ENCODE measurements around the gene PPL. TPM values are rescaled to one million over a fixed set of nuclear protein-coding genes. Genes with fewer than 3 reads are reported as not detected.

The PPL gene
- total and polyA plus RNA-seq, 4 experiments from 2014 or later: 0.39 TPM; not detected in 3

GRCh38 chr16:4923853-4924252 is 13.1 kb downstream of the PPL start:
- Histone ChIP-seq H3K9me3 (ENCODE audit: control insufficient read depth in 1 of 2, low read length in 2 of 2) (no peaks in the 10 kb centered on the region), H3K4me3 (ENCODE audit: low read length in 2 of 2) (no peak overlapping the region), H3K27me3 (ENCODE audit: insufficient read depth, low read length) (no peaks in the 10 kb centered on the region), H3K27ac (ENCODE audit: low read depth, low read length) (no peak overlapping the region), H3K36me3 (ENCODE audit: insufficient read depth, low read length) (no peaks in the 10 kb centered on the region), H3K4me1 (ENCODE audit: insufficient read depth, low read length) (no peaks in the 10 kb centered on the region)
- CTCF ChIA-PET (ENCODE audit: partially characterized antibody): no interaction called here
- H3K4me1 Mint-ChIP-seq: no peaks in the 10 kb centered on the region
- H3K27me3 Mint-ChIP-seq: peaks cover 2 to 4% of the 10 kb centered on the region in 2 donors
- H3K4me3 Mint-ChIP-seq: no peak overlapping the region
- H3K36me3 Mint-ChIP-seq: peaks cover 4 to 7% of the 10 kb centered on the region in 2 donors
- H3K27ac Mint-ChIP-seq: no peak overlapping the region
- no peak for DNase-seq
- peaks cover 5 to 22% (median 13%) of the 10 kb centered on the region in 8 donors for H3K9me3 Mint-ChIP-seq
- intact Hi-C loops (cut with micrococcal nuclease): no loop called here
- POLR2A ChIA-PET (ENCODE audit: partially characterized antibody): no interaction called here

DNA sequence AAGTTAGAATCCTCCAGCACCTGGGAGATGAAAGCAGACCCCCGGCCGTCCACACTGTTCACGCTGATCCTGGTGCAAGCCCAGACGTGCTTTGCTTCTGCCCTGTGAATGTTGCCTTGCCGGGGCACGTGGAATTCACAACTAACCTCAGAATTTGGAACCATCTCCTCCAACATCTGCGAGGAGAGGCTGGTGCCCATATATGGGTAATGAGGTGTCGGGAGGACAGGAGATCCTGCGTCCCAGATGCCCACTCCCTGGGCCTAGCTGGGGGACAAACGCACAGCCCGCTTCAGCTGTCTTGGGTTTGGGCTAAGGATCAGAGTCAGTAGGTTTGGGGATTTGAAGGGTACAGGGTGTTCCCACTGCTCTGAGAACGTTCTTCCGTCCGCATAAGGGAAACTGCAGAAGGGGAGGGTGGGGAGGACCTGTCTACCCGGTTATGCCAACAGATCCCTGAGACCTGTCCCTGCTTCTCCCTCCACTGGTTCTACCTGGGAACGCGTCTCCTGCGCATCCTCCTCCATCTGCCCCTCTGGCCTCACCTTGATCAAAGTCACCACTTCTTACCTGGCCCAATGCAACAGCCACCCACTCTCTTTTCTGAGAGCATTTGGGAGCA is 14.1 kb downstream of the PPL start:
- H3K4me3 Mint-ChIP-seq: no peak overlapping the region

GRCh38 chr16:4920826-4921225 is 16.1 kb downstream of the PPL start:
- ChIA-PET POLR2A (ENCODE audit: partially characterized antibody) (no interaction called here), CTCF (ENCODE audit: partially characterized antibody) (no interaction called here)
- no peaks in the 10 kb centered on the region for H3K36me3 ChIP-seq (ENCODE audit: insufficient read depth, low read length)
- H3K27me3 ChIP-seq (ENCODE audit: insufficient read depth, low read length): no peaks in the 10 kb centered on the region
- no peak for DNase-seq
- H3K4me3 Mint-ChIP-seq: no peak overlapping the region
- H3K27me3 Mint-ChIP-seq: peaks cover 4 to 6% of the 10 kb centered on the region in 2 donors
- no peaks in the 10 kb centered on the region for H3K36me3 Mint-ChIP-seq
- H3K9me3 ChIP-seq (ENCODE audit: control insufficient read depth in 1 of 2, low read length in 2 of 2): no peaks in the 10 kb centered on the region
- peaks cover 0 to 3% (median under 1%) of the 10 kb centered on the region in 8 donors for H3K9me3 Mint-ChIP-seq
- no peak overlapping the region for H3K27ac Mint-ChIP-seq
- H3K4me3 ChIP-seq (ENCODE audit: low read length in 2 of 2): no peak overlapping the region
- no peaks in the 10 kb centered on the region for H3K4me1 Mint-ChIP-seq
- H3K4me1 ChIP-seq (ENCODE audit: insufficient read depth, low read length): no peaks in the 10 kb centered on the region
- no peak overlapping the region for H3K27ac ChIP-seq (ENCODE audit: low read depth, low read length)
- intact Hi-C loops (cut with micrococcal nuclease): no loop called here

More for the DNA sequence above, 14.1 kb downstream of the PPL start:
- no peaks in the 10 kb centered on the region for H3K4me1 Mint-ChIP-seq
- Histone ChIP-seq H3K4me1 (ENCODE audit: insufficient read depth, low read length) (no peaks in the 10 kb centered on the region), H3K4me3 (ENCODE audit: low read length in 2 of 2) (no peak overlapping the region), H3K27ac (ENCODE audit: low read depth, low read length) (no peak overlapping the region), H3K36me3 (ENCODE audit: insufficient read depth, low read length) (no peaks in the 10 kb centered on the region), H3K9me3 (ENCODE audit: control insufficient read depth in 1 of 2, low read length in 2 of 2) (no peaks in the 10 kb centered on the region), H3K27me3 (ENCODE audit: insufficient read depth, low read length) (no peaks in the 10 kb centered on the region)
- ChIA-PET POLR2A (ENCODE audit: partially characterized antibody) (no interaction called here), CTCF (ENCODE audit: partially characterized antibody) (no interaction called here)
- intact Hi-C loops (cut with micrococcal nuclease): no loop called here
- H3K27ac Mint-ChIP-seq: no peak overlapping the region
- DNase-seq: no peak
- peaks cover 2 to 4% of the 10 kb centered on the region in 2 donors for H3K27me3 Mint-ChIP-seq
- peaks cover 4 to 7% of the 10 kb centered on the region in 2 donors for H3K36me3 Mint-ChIP-seq
- H3K9me3 Mint-ChIP-seq: peaks cover 5 to 22% (median 13%) of the 10 kb centered on the region in 8 donors

GRCh38 chr16:4918781-4919251 is 18.1 kb downstream of the PPL start:
- H3K4me1 ChIP-seq (ENCODE audit: insufficient read depth, low read length): no peaks in the 10 kb centered on the region
- intact Hi-C loops (cut with micrococcal nuclease): no loop called here
- no peaks in the 10 kb centered on the region for H3K4me1 Mint-ChIP-seq
- no peaks in the 10 kb centered on the region for H3K36me3 ChIP-seq (ENCODE audit: insufficient read depth, low read length)
- no peak overlapping the region for H3K27ac ChIP-seq (ENCODE audit: low read depth, low read length)
- H3K4me3 ChIP-seq (ENCODE audit: low read length in 2 of 2): no peak overlapping the region
- H3K9me3 ChIP-seq (ENCODE audit: control insufficient read depth in 1 of 2, low read length in 2 of 2): no peaks in the 10 kb centered on the region
- H3K27ac Mint-ChIP-seq: no peak overlapping the region
- H3K4me3 Mint-ChIP-seq: no peak overlapping the region
- peaks cover 4 to 9% of the 10 kb centered on the region in 2 donors for H3K27me3 Mint-ChIP-seq
- H3K36me3 Mint-ChIP-seq: no peaks in the 10 kb centered on the region
- POLR2A ChIA-PET (ENCODE audit: partially characterized antibody): no interaction called here
- CTCF ChIA-PET (ENCODE audit: partially characterized antibody): no interaction called here
- no peaks in the 10 kb centered on the region for H3K27me3 ChIP-seq (ENCODE audit: insufficient read depth, low read length)
- DNase-seq: no peak
- no peaks in the 10 kb centered on the region for H3K9me3 Mint-ChIP-seq

DNA sequence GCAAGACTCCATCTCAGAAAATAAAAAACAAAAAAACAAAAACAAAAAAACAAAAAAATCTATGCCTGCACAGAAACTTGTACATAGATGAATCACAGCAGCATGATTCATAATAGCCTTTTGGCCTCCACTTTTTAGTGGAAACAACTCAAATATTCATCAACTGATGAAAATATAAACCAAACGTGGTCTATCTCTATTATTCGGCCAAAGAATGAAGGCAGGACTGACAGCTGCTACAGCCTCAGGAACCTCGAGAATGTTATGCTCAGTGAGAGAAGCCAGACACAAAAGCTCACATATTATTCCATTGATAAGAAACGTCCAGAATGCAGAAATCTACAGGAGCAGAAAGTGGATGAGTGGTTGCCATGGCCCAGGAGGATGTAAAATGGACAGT is 19.8 kb downstream of the PPL start:
- H3K9me3 Mint-ChIP-seq: no peaks in the 10 kb centered on the region
- Histone ChIP-seq H3K27ac (ENCODE audit: low read depth, low read length) (no peak overlapping the region), H3K4me3 (ENCODE audit: low read length in 2 of 2) (no peak overlapping the region), H3K36me3 (ENCODE audit: insufficient read depth, low read length) (no peaks in the 10 kb centered on the region), H3K9me3 (ENCODE audit: control insufficient read depth in 1 of 2, low read length in 2 of 2) (no peaks in the 10 kb centered on the region), H3K4me1 (ENCODE audit: insufficient read depth, low read length) (no peaks in the 10 kb centered on the region), H3K27me3 (ENCODE audit: insufficient read depth, low read length) (no peaks in the 10 kb centered on the region)
- no peak overlapping the region for H3K4me3 Mint-ChIP-seq
- ChIA-PET CTCF (ENCODE audit: partially characterized antibody) (no interaction called here), POLR2A (ENCODE audit: partially characterized antibody) (no interaction called here)
- no peaks in the 10 kb centered on the region for H3K36me3 Mint-ChIP-seq
- intact Hi-C loops (cut with micrococcal nuclease): no loop called here
- H3K27ac Mint-ChIP-seq: no peak overlapping the region
- H3K4me1 Mint-ChIP-seq: no peaks in the 10 kb centered on the region
- no peak for DNase-seq
- peaks cover 2 to 7% of the 10 kb centered on the region in 2 donors for H3K27me3 Mint-ChIP-seq

- intact Hi-C loops (cut with micrococcal nuclease): no loop called here
- no peak overlapping the region for H3K4me3 ChIP-seq (ENCODE audit: low read length in 2 of 2)
- no peak overlapping the region for H3K4me3 Mint-ChIP-seq
- no peaks in the 10 kb centered on the region for H3K4me1 ChIP-seq (ENCODE audit: insufficient read depth, low read length)
- H3K9me3 ChIP-seq (ENCODE audit: control insufficient read depth in 1 of 2, low read length in 2 of 2): no peaks in the 10 kb centered on the region
- DNase-seq: no peak
- H3K9me3 Mint-ChIP-seq: no peaks in the 10 kb centered on the region
- H3K27me3 Mint-ChIP-seq: peaks cover 2 to 7% of the 10 kb centered on the region in 2 donors
- CTCF ChIA-PET (ENCODE audit: partially characterized antibody): no interaction called here
- no peak overlapping the region for H3K27ac Mint-ChIP-seq
- no peaks in the 10 kb centered on the region for H3K36me3 Mint-ChIP-seq
- H3K27me3 ChIP-seq (ENCODE audit: insufficient read depth, low read length): no peaks in the 10 kb centered on the region
- no peak overlapping the region for H3K27ac ChIP-seq (ENCODE audit: low read depth, low read length)
- H3K36me3 ChIP-seq (ENCODE audit: insufficient read depth, low read length): no peaks in the 10 kb centered on the region
- H3K4me1 Mint-ChIP-seq: no peaks in the 10 kb centered on the region
- POLR2A ChIA-PET (ENCODE audit: partially characterized antibody): no interaction called here
These were observed 21.7 kb downstream of the PPL start for GRCh38 chr16:4915226-4915761.

GRCh38 chr16:4914528-4915225 is 22.3 kb downstream of the PPL start:
- intact Hi-C loops (cut with micrococcal nuclease): no loop called here
- Histone ChIP-seq H3K9me3 (ENCODE audit: control insufficient read depth in 1 of 2, low read length in 2 of 2) (no peaks in the 10 kb centered on the region), H3K27me3 (ENCODE audit: insufficient read depth, low read length) (no peaks in the 10 kb centered on the region), H3K4me1 (ENCODE audit: insufficient read depth, low read length) (no peaks in the 10 kb centered on the region), H3K36me3 (ENCODE audit: insufficient read depth, low read length) (no peaks in the 10 kb centered on the region), H3K4me3 (ENCODE audit: low read length in 2 of 2) (no peak overlapping the region), H3K27ac (ENCODE audit: low read depth, low read length) (no peak overlapping the region)
- no peak overlapping the region for H3K27ac Mint-ChIP-seq
- CTCF ChIA-PET (ENCODE audit: partially characterized antibody): no interaction called here
- no peak overlapping the region for H3K4me3 Mint-ChIP-seq
- no peaks in the 10 kb centered on the region for H3K36me3 Mint-ChIP-seq
- H3K27me3 Mint-ChIP-seq: peaks cover 2 to 7% of the 10 kb centered on the region in 2 donors
- H3K9me3 Mint-ChIP-seq: no peaks in the 10 kb centered on the region
- no peak for DNase-seq
- POLR2A ChIA-PET (ENCODE audit: partially characterized antibody): no interaction called here
- H3K4me1 Mint-ChIP-seq: no peaks in the 10 kb centered on the region
